RWPE2 (cell line): ENCODE measurements around the gene ARL15.

Experiments used
- ATAC-seq: fragments of 200-7000 bp; cut with Tn5 transposase; 3 replicates; pipeline ENCODE4 v1.9.1; 2021; ENCODE audit warnings: low read depth
- DNase-seq: peaks from one replicate; pipeline ENCODE4 v3.0.0-alpha.2; 2020; ENCODE audit warnings: low spot score
- H3K27ac ChIP-seq: fragments of 450-650 bp; 2 replicates; pipeline ENCODE4 v1.5.1; 2017; ENCODE audit warnings: mild to moderate bottlenecking; ENCODE audit not compliant: poor library complexity, severe bottlenecking
- H3K27me3 ChIP-seq: fragments of 250-450 bp; sonication (Bioruptor Pico); 2 replicates; pipeline ENCODE4 v1.5.1; 2021; ENCODE audit warnings: mild to moderate bottlenecking, moderate library complexity; ENCODE audit not compliant: insufficient read depth, poor library complexity, severe bottlenecking
- H3K36me3 ChIP-seq: fragments of 250-450 bp; sonication (Bioruptor Pico); 2 replicates; pipeline ENCODE4 v1.5.1; 2020; ENCODE audit warnings: low read depth, mild to moderate bottlenecking, moderate library complexity
- H3K4me1 ChIP-seq: fragments of 250-450 bp; sonication (Bioruptor Pico); 2 replicates; pipeline ENCODE4 v1.5.1; 2021; ENCODE audit warnings: mild to moderate bottlenecking, moderate library complexity; ENCODE audit not compliant: insufficient read depth, poor library complexity, severe bottlenecking
- H3K4me3 ChIP-seq: fragments of 250-450 bp; sonication (Bioruptor Pico); 2 replicates; pipeline ENCODE4 v1.5.1; 2021; ENCODE audit warnings: mild to moderate bottlenecking, moderate library complexity; ENCODE audit not compliant: severe bottlenecking
- H3K9me3 ChIP-seq: fragments of 250-450 bp; sonication (Bioruptor Pico); 2 replicates; pipeline ENCODE4 v1.5.1; 2021; ENCODE audit warnings: mild to moderate bottlenecking, moderate library complexity; ENCODE audit not compliant: severe bottlenecking
- CTCF ChIP-seq: fragments of 450-650 bp; IDR thresholded peaks from one replicate; pipeline ENCODE4 v1.5.1; 2017; ENCODE audit warnings: mild to moderate bottlenecking, moderate library complexity; ENCODE audit not compliant: poor library complexity, severe bottlenecking

The ARL15 gene

GRCh38 chr5:53994148-53994547 is 316.2 kb downstream of the ARL15 start:
- TF ChIP-seq CTCF = no peak
- Histone ChIP-seq H3K4me3 (no peak overlapping the region), H3K27me3 (no peaks in the 10 kb centered on the region), H3K9me3 (no peaks in the 10 kb centered on the region), H3K27ac (no peak overlapping the region), H3K36me3 (no peaks in the 10 kb centered on the region), H3K4me1 (peaks cover 16% of the 10 kb centered on the region)
- peak; percentile 73 for ATAC-seq
- no peak for DNase-seq

GRCh38 chr5:53991942-53992341 is 318.4 kb downstream of the ARL15 start:
- Histone ChIP-seq H3K4me3 (no peak overlapping the region), H3K4me1 (peaks cover 16% of the 10 kb centered on the region), H3K27ac (no peak overlapping the region), H3K27me3 (no peaks in the 10 kb centered on the region), H3K36me3 (no peaks in the 10 kb centered on the region), H3K9me3 (no peaks in the 10 kb centered on the region)
- no peak for DNase-seq
- no peak for ATAC-seq
- peak; percentile 23 for TF ChIP-seq CTCF

GRCh38 chr5:53987101-53987500 is 323.3 kb downstream of the ARL15 start:
- Histone ChIP-seq H3K27ac (no peak overlapping the region), H3K27me3 (no peaks in the 10 kb centered on the region), H3K9me3 (no peaks in the 10 kb centered on the region), H3K36me3 (no peaks in the 10 kb centered on the region), H3K4me3 (no peak overlapping the region), H3K4me1 (peaks cover 8% of the 10 kb centered on the region)
- ATAC-seq = no peak
- DNase-seq = no peak
- no peak for TF ChIP-seq CTCF

GRCh38 chr5:53985796-53986195 is 324.6 kb downstream of the ARL15 start:
- H3K4me1 ChIP-seq = peaks cover 8% of the 10 kb centered on the region
- H3K9me3 ChIP-seq = no peaks in the 10 kb centered on the region
- H3K27me3 ChIP-seq = no peaks in the 10 kb centered on the region
- H3K4me3 ChIP-seq = no peak overlapping the region
- ATAC-seq (no peak), DNase-seq (no peak)
- no peak overlapping the region for H3K27ac ChIP-seq
- no peaks in the 10 kb centered on the region for H3K36me3 ChIP-seq
- TF ChIP-seq CTCF = no peak

GRCh38 chr5:53984971-53985370 is 325.4 kb downstream of the ARL15 start:
- H3K9me3 ChIP-seq = no peaks in the 10 kb centered on the region
- no peak overlapping the region for H3K27ac ChIP-seq
- DNase-seq (no peak), ATAC-seq (no peak)
- no peaks in the 10 kb centered on the region for H3K36me3 ChIP-seq
- no peaks in the 10 kb centered on the region for H3K27me3 ChIP-seq
- H3K4me1 ChIP-seq = peaks cover 8% of the 10 kb centered on the region
- H3K4me3 ChIP-seq = no peak overlapping the region
- TF ChIP-seq CTCF = no peak
